Activated T-cell treated with anti-CD3 and anti-CD28 coated beads, Interleukin-2, amount 50 U/mL, for 24 hours (primary cell): ENCODE results near the gene PAPOLB.

Experiments used
- DNase-seq: peaks from one replicate; pipeline ENCODE4 v3.0.0-alpha.2; 2020
- H3K27ac Mint-ChIP-seq: 2 replicates; pipeline ENCODE4 v1.8.0; 2020; ENCODE audit warnings: mild to moderate bottlenecking, mixed read lengths
- H3K27me3 Mint-ChIP-seq: 2 replicates; pipeline ENCODE4 v1.8.0; 2020; ENCODE audit warnings: mixed read lengths
- H3K36me3 Mint-ChIP-seq: 2 replicates; pipeline ENCODE4 v1.8.0; 2020; ENCODE audit warnings: low read depth, mixed read lengths
- H3K4me1 Mint-ChIP-seq: 2 replicates; pipeline ENCODE4 v1.8.0; 2020; ENCODE audit warnings: low read depth, mixed read lengths
- H3K4me3 Mint-ChIP-seq: 2 replicates; pipeline ENCODE4 v1.8.0; 2020; ENCODE audit warnings: mild to moderate bottlenecking, moderate library complexity, mixed read lengths
- H3K9me3 Mint-ChIP-seq: 2 replicates; pipeline ENCODE4 v1.8.0; 2020; ENCODE audit warnings: mixed read lengths

Gene PAPOLB

GRCh38 chr7:4815121-4815520 is 46.7 kb downstream of the PAPOLB start:
- H3K4me1 Mint-ChIP-seq: peaks cover 3% of the 10 kb centered on the region
- no peaks in the 10 kb centered on the region for H3K36me3 Mint-ChIP-seq
- H3K27ac Mint-ChIP-seq: no peak overlapping the region
- H3K9me3 Mint-ChIP-seq: no peaks in the 10 kb centered on the region
- no peak overlapping the region for H3K4me3 Mint-ChIP-seq
- no peak for DNase-seq
- H3K27me3 Mint-ChIP-seq: peaks cover 48% of the 10 kb centered on the region

GRCh38 chr7:4814433-4814832 is 47.4 kb downstream of the PAPOLB start:
- Mint-ChIP-seq H3K36me3 (no peaks in the 10 kb centered on the region), H3K27me3 (peaks cover 44% of the 10 kb centered on the region), H3K4me3 (no peak overlapping the region), H3K9me3 (no peaks in the 10 kb centered on the region), H3K27ac (no peak overlapping the region), H3K4me1 (peaks cover 3% of the 10 kb centered on the region)
- DNase-seq: no peak

- Mint-ChIP-seq H3K4me3 (no peak overlapping the region), H3K36me3 (no peaks in the 10 kb centered on the region), H3K27ac (no peak overlapping the region), H3K4me1 (peaks cover 5% of the 10 kb centered on the region), H3K27me3 (peaks cover 37% of the 10 kb centered on the region), H3K9me3 (no peaks in the 10 kb centered on the region)
- no peak for DNase-seq
Observed at GRCh38 chr7:4809666-4810065, 52.2 kb downstream of the PAPOLB start.

DNA sequence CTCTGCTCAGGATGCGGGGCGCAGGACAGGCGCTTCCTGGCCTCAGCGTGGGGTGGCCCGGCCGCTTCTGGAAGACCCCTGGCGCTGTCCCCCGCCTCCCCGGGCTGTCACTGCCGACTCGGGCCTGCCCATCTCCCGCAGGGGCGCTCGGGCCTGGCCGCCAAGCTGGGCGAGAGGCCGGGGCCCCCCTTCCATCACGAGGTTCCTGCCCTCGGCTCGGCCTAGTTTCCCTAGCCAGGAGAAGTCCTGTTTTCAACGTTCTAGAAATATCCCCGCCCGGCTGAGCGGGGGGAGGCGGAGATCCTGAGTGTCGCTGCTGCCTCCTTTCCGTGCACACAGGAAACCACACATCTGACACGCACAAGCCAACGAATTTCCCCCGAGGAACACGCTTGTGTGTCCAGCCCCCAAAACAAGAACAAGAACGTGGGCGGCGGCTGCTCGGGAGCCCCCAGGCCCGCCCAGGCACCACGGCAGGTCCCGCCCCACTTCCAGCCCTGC is 52.7 kb downstream of the PAPOLB start:
- Mint-ChIP-seq H3K27me3 (peaks cover 32% of the 10 kb centered on the region), H3K4me3 (peak overlapping the region; percentile 57), H3K4me1 (peaks cover 5% of the 10 kb centered on the region), H3K27ac (no peak overlapping the region), H3K9me3 (no peaks in the 10 kb centered on the region), H3K36me3 (no peaks in the 10 kb centered on the region)
- peak; percentile 50 for DNase-seq

DNA sequence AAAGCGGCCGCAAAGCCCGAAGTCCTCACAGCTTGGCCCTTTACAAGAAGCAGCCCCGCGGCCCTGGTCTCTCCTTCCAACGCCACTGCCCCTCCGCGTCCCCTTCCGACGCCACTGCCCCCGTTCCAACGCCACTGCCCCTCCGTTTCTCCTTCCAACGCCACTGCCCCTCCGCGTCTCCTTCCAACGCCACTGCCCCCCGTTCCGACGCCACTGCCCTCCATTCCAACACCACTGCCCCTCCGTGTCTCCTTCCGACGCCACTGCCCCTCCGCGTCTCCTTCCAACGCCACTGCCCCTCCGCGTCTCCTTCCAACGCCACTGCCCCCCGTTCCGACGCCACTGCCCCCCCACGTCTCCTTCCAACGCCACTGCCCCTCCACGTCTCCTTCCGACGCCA is 53.3 kb downstream of the PAPOLB start:
- Mint-ChIP-seq H3K27me3 (peaks cover 26% of the 10 kb centered on the region), H3K36me3 (no peaks in the 10 kb centered on the region), H3K4me1 (peaks cover 5% of the 10 kb centered on the region), H3K27ac (no peak overlapping the region), H3K9me3 (no peaks in the 10 kb centered on the region), H3K4me3 (no peak overlapping the region)
- DNase-seq: no peak

DNA sequence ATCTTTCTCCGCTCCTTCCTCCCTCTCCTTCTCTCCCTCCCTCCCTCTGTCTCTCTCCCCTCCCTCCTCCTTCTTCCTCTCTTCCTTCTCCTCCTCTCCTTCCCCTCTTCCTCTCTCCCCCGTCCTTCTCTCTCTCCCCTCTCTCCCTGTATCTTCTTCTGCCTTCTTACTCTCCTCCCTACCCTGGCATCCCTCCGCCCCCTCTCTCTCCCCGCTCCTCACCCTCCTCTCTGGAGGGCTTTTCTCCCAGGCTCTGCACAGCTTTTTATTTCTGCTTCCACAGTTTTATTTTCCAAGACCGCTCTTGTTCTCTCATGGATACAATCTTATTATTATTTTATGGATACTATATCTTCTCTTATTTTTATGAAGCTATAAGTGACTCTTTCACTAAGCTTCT is 53.8 kb downstream of the PAPOLB start:
- DNase-seq: no peak
- no peak overlapping the region for H3K27ac Mint-ChIP-seq
- H3K4me3 Mint-ChIP-seq: no peak overlapping the region
- H3K4me1 Mint-ChIP-seq: peaks cover 5% of the 10 kb centered on the region
- no peaks in the 10 kb centered on the region for H3K36me3 Mint-ChIP-seq
- H3K27me3 Mint-ChIP-seq: peaks cover 21% of the 10 kb centered on the region
- H3K9me3 Mint-ChIP-seq: no peaks in the 10 kb centered on the region
